T-helper 9 cell (primary cell): ENCODE data around the gene PEX26.
A peak's percentile ranks its signal among the peaks of the same experiment; 100 is the strongest.
"Not testable (repeated sequence)": the region's sequence is repeated elsewhere in the genome, so short reads cannot be mapped to it uniquely, and the experiment has no call there.

Source experiments
- DNase-seq: peaks from one replicate; pipeline ENCODE4 v3.0.0-alpha.2; 2020

Gene PEX26

GRCh38 chr22:18121506-18121905, 43.7 kb downstream of the PEX26 start:
- no peak for DNase-seq

- no peak for DNase-seq
Observed at GRCh38 chr22:18121954-18122554, 44.3 kb downstream of the PEX26 start.

- DNase-seq = not testable (repeated sequence)
Observed at GRCh38 chr22:18123476-18124025, 45.8 kb downstream of the PEX26 start.

- no peak for DNase-seq
Observed at GRCh38 chr22:18126606-18127005, 48.8 kb downstream of the PEX26 start.

- no peak for DNase-seq
Observed at GRCh38 chr22:18130018-18130417, 52.2 kb downstream of the PEX26 start.

- DNase-seq = no peak
Observed at GRCh38 chr22:18130699-18131429, 53.1 kb downstream of the PEX26 start.

GRCh38 chr22:18133452-18133851, 55.7 kb downstream of the PEX26 start:
- no peak for DNase-seq

- no peak for DNase-seq
Observed at GRCh38 chr22:18136563-18137320, 59.0 kb downstream of the PEX26 start.

- not testable (repeated sequence) for DNase-seq
Observed at GRCh38 chr22:18141004-18141403, 63.2 kb downstream of the PEX26 start.

- DNase-seq = no peak
Observed at GRCh38 chr22:18144105-18144504, 66.3 kb downstream of the PEX26 start.

- DNase-seq = no peak
Observed at GRCh38 chr22:18145676-18146388, 68.0 kb downstream of the PEX26 start.

- DNase-seq = no peak
Observed at GRCh38 chr22:18146389-18146753, 68.6 kb downstream of the PEX26 start.

GRCh38 chr22:18147791-18148190, 70.0 kb downstream of the PEX26 start:
- DNase-seq = no peak

- DNase-seq = no peak
Observed at GRCh38 chr22:18148293-18148965, 70.6 kb downstream of the PEX26 start.

- DNase-seq = peak; percentile 13
Observed at GRCh38 chr22:18152519-18152918, 74.7 kb downstream of the PEX26 start.

GRCh38 chr22:18154821-18155390, 77.1 kb downstream of the PEX26 start:
- no peak for DNase-seq
